Vagina (tissue), 2 donors: ENCODE data around the gene SORCS2. TPM values are rescaled to one million over a fixed set of nuclear protein-coding genes. Genes with fewer than 3 reads are reported as not detected.
A peak's percentile ranks its signal among the peaks of the same experiment; 100 is the strongest.

Experiments used
- DNase-seq, 2 donors: peaks; one replicate each; pipeline ENCODE4 v3.0.0-alpha.2; 2017; ENCODE audit errors: extremely low spot score in 2 of 2
- H3K27ac ChIP-seq: fragments of 200-600 bp; sonication (generic); one replicate; pipeline ENCODE4 v1.5.1; 2019
- H3K27me3 ChIP-seq: fragments of 200-600 bp; sonication (generic); one replicate; pipeline ENCODE4 v1.5.1; 2019
- H3K36me3 ChIP-seq, 2 donors: fragments of 200-600 bp; sonication (generic); one replicate each; pipeline ENCODE4 v1.5.1; 2017 to 2019
- H3K4me1 ChIP-seq: fragments of 200-600 bp; sonication (generic); one replicate; pipeline ENCODE4 v1.5.1; 2019
- H3K4me3 ChIP-seq, 2 donors: fragments of 200-600 bp; sonication (generic); 1 replicate in 1 of 2; 2 replicates in 1 of 2; pipeline ENCODE4 v1.5.1; 2016 to 2019
- H3K9me3 ChIP-seq: fragments of 200-600 bp; sonication (generic); one replicate; pipeline ENCODE4 v1.5.1; 2019
- POLR2A ChIP-seq, 2 donors: fragments of 450-650 bp; IDR thresholded peaks; one replicate each; pipeline ENCODE4 v1.6.1; 2017; ENCODE audit warnings: antibody characterized with exemption in 2 of 2, mild to moderate bottlenecking in 2 of 2, moderate library complexity in 2 of 2
- POLR2AphosphoS5 ChIP-seq, 2 donors: sonication (generic); formaldehyde crosslinking; IDR thresholded peaks; one replicate each; pipeline ENCODE4 v1.9.0; 2017; ENCODE audit warnings: antibody characterized with exemption in 2 of 2, mild to moderate bottlenecking in 2 of 2, low read depth in 1 of 2; ENCODE audit not compliant: insufficient read depth in 1 of 2
- intact Hi-C: fragments of 100-400 bp; cut with DNase I; formaldehyde crosslinking; loops from one replicate; pipeline ENCODE4 v1.15.1; 2023
- total RNA-seq: library from RNA; depleted of rRNA; stranded (reverse); fragments of >200 nt; gene quantifications from one replicate; pipeline ENCODE4 v1.2.3, GENCODE V29; 2016
- TF ChIP-seq, protein P1 (sequence below), 3 experiments: fragments of 450-650 bp in 2 of 3; fragments of 200-600 bp in 1 of 3; sonication (generic) in 1 of 3; IDR thresholded peaks; one replicate each; pipeline ENCODE4 v1.5.1; 2017 to 2019; ENCODE audit warnings: antibody characterized with exemption in 3 of 3, mild to moderate bottlenecking in 2 of 3, moderate library complexity in 2 of 3

Gene SORCS2
- total RNA-seq, 1 donor from 2014 or later = 5.4 TPM

DNA sequence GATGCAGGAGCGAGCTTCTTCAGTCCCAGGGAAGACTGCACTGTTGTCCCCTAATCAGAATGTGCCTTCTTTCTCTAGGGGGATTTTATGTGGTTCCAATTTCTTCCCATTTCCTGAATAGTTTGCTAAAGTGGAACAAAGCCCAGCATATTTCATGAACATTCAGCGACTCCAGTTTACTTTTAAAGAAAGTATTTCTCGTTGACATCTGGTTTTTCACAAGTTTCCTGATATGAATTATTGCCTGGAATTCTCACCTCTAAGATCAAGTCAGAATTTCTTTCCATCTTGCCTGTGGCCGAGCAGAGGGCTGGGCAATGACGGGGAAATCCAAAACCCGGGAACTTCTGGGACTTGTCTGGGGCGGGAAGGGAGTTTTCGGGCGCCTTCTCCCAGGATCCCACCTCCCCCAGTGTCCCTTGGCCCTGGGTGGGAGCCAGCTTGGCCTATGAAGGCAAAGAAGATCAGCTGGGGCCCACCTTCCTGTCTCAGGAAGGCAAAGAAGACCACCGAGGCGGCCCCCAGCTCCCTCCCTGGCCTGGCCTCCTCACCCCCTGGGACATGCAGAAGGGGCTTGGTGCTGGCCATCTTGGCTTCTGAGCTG is 15.4 kb downstream of the SORCS2 start:
- no peaks in the 10 kb centered on the region for H3K9me3 ChIP-seq
- no peak for DNase-seq
- H3K36me3 ChIP-seq = no peaks in the 10 kb centered on the region
- no peaks in the 10 kb centered on the region for H3K27me3 ChIP-seq
- H3K27ac ChIP-seq = peak overlapping the region; percentile 86
- H3K4me3 ChIP-seq = no peak overlapping the region
- intact Hi-C loops = loop anchor here (5.0 kb wide), 1 partner anchor 40 kb away; no protein-coding TSS in a partner anchor
- TF ChIP-seq POLR2AphosphoS5 (IDR thresholded peaks at IDR 0.05; ENCODE audit: insufficient read depth in 1 of 2, low read depth in 1 of 2) (peak in 1 of 2 donors; percentile 27), POLR2A (IDR thresholded peaks at IDR 0.05) (no peak)
- TF ChIP-seq, protein P1, sequence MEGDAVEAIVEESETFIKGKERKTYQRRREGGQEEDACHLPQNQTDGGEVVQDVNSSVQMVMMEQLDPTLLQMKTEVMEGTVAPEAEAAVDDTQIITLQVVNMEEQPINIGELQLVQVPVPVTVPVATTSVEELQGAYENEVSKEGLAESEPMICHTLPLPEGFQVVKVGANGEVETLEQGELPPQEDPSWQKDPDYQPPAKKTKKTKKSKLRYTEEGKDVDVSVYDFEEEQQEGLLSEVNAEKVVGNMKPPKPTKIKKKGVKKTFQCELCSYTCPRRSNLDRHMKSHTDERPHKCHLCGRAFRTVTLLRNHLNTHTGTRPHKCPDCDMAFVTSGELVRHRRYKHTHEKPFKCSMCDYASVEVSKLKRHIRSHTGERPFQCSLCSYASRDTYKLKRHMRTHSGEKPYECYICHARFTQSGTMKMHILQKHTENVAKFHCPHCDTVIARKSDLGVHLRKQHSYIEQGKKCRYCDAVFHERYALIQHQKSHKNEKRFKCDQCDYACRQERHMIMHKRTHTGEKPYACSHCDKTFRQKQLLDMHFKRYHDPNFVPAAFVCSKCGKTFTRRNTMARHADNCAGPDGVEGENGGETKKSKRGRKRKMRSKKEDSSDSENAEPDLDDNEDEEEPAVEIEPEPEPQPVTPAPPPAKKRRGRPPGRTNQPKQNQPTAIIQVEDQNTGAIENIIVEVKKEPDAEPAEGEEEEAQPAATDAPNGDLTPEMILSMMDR (IDR thresholded peaks at IDR 0.05) = no peak
- H3K4me1 ChIP-seq = peaks cover 58% of the 10 kb centered on the region

DNA sequence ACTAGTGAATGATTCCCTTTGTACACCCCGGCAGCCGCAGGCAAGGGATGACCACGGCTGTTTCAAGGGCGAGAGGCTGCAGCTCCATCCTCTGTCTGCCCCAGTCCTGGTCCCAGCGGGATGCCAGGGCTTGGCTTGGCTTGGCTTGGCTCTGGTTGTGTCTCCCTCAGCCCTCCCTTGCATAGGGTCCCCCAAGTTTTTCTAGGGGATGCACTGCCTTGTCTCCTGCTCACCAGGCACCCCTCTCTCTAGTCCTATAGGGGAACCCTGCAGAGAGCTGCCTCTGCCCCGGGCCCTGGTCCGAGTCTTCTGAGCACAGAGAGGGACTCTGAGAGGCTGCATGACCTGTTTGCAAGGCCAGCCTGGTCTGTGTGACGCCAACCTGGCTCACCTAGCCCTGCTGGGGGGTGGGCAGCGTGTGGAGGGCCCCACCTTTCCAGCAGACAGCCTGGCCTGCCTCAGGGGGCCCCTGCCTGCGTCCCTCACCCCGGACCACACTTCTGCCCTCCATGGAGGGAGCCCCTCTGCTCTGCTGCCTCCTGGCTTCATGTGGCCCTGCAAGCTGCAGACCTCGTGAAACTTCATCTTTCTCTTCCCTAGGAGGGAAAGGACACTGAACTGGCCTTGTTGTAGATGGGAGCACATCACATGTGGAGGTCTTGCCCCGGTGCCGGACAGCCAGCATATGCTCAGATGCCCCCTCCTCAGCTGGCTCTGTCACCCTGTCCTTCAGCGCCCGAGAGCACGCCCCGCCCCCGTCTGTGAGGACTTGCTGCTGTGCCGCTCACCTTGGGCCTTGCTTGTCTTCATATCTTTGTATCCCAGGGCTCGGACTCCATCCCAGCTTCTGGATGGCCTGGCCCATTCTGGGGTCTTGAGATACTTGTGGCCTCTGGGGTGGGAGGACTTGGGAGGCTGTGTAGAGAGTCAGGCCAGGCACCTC is 16.4 kb downstream of the SORCS2 start:
- Histone ChIP-seq H3K9me3 (no peaks in the 10 kb centered on the region), H3K27ac (peak overlapping the region; percentile 86), H3K27me3 (no peaks in the 10 kb centered on the region), H3K4me1 (peaks cover 63% of the 10 kb centered on the region), H3K36me3 (no peaks in the 10 kb centered on the region), H3K4me3 (no peak overlapping the region)
- intact Hi-C loops = loop anchor here (5.0 kb wide), 1 partner anchor 39 kb away; no protein-coding TSS in a partner anchor
- DNase-seq = no peak
- TF ChIP-seq, protein P1 (IDR thresholded peaks at IDR 0.05) = no peak
- TF ChIP-seq POLR2A (IDR thresholded peaks at IDR 0.05) (no peak), POLR2AphosphoS5 (IDR thresholded peaks at IDR 0.05; ENCODE audit: insufficient read depth in 1 of 2, low read depth in 1 of 2) (no peak)

DNA sequence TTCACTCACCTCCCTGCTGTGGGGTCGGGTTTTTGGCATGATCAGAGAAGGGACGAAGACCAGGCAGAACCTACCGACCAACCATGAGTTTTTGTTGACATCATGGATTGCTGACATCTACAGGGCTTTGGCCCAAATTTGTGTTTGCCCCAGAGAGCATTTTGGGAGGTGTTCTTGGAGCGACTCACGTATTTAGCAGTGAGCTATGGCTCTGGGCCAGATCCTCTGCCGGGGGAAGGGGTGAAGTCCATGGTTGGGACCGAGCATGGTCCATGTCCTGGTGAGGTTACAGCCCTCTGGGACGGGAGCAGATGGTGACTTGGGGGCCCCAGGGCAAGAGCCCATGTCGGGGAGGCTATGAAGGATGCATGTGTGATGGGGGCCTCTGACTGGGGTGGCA is 17.4 kb downstream of the SORCS2 start:
- H3K4me1 ChIP-seq = peaks cover 63% of the 10 kb centered on the region
- TF ChIP-seq POLR2A (IDR thresholded peaks at IDR 0.05) (no peak), POLR2AphosphoS5 (IDR thresholded peaks at IDR 0.05; ENCODE audit: insufficient read depth in 1 of 2, low read depth in 1 of 2) (no peak)
- TF ChIP-seq, protein P1 (IDR thresholded peaks at IDR 0.05) = no peak
- intact Hi-C loops = loop anchor here (5.0 kb wide), 1 partner anchor 38 kb away; no protein-coding TSS in a partner anchor

DNA sequence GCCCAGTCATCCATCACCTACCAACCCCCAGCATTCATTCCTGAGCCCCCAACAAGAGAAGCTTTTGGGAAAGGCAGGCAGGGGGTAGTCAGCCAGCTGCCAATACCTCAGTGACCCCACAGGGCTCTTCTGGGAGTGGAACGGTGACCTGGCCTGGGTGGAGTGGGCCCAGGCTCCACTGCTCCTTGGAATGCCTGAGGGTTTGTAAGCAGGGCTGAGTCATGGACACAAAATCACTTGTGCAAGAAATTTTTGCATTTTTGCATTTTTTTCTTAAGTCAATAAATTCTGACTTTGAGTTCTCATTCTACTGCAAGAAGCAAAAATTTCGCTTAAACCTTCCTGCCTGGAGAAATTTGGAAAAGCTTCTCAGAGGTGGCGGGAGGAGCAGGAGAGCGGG is 18.5 kb downstream of the SORCS2 start:
- Histone ChIP-seq H3K27ac (peak overlapping the region; percentile 53), H3K4me1 (peaks cover 59% of the 10 kb centered on the region), H3K27me3 (no peaks in the 10 kb centered on the region), H3K4me3 (no peak overlapping the region), H3K36me3 (no peaks in the 10 kb centered on the region), H3K9me3 (no peaks in the 10 kb centered on the region)
- DNase-seq = no peak
- TF ChIP-seq, protein P1 (IDR thresholded peaks at IDR 0.05) = no peak
- peak in 1 of 2 donors; percentile 20 for TF ChIP-seq POLR2AphosphoS5 (IDR thresholded peaks at IDR 0.05; ENCODE audit: insufficient read depth in 1 of 2, low read depth in 1 of 2)
- intact Hi-C loops = no loop called here

More for the DNA sequence above, 17.4 kb downstream of the SORCS2 start:
- H3K9me3 ChIP-seq = no peaks in the 10 kb centered on the region
- no peak for DNase-seq
- H3K4me3 ChIP-seq = no peak overlapping the region
- no peaks in the 10 kb centered on the region for H3K27me3 ChIP-seq
- H3K36me3 ChIP-seq = no peaks in the 10 kb centered on the region
- no peak overlapping the region for H3K27ac ChIP-seq
